Activated CD8-positive, alpha-beta memory T cell treated with anti-CD3 and anti-CD28 coated beads for 48 hours (primary cell): Measurements from ENCODE around the gene RNU5D-1.
"Not testable (repeated sequence)": the region's sequence is repeated elsewhere in the genome, so short reads cannot be mapped to it uniquely, and the experiment has no call there.

Experiments
- DNase-seq, 3 experiments: peaks; one replicate each; pipeline ENCODE4 v3.0.0-alpha.2; 2020; ENCODE audit warnings: low read depth in 2 of 3, low spot score in 2 of 3

Gene RNU5D-1

GRCh38 chr1:44701141-44701573, 29.8 kb downstream of the RNU5D-1 start:
- no peak for DNase-seq

GRCh38 chr1:44700573-44700972, 30.4 kb downstream of the RNU5D-1 start:
- no peak for DNase-seq

- not testable (repeated sequence) for DNase-seq
Observed at GRCh38 chr1:44699375-44699774, 31.6 kb downstream of the RNU5D-1 start.

- DNase-seq, result no peak
Observed at GRCh38 chr1:44698138-44698537, 32.8 kb downstream of the RNU5D-1 start.

GRCh38 chr1:44696789-44697345, 34.1 kb downstream of the RNU5D-1 start:
- DNase-seq, result no peak

DNA sequence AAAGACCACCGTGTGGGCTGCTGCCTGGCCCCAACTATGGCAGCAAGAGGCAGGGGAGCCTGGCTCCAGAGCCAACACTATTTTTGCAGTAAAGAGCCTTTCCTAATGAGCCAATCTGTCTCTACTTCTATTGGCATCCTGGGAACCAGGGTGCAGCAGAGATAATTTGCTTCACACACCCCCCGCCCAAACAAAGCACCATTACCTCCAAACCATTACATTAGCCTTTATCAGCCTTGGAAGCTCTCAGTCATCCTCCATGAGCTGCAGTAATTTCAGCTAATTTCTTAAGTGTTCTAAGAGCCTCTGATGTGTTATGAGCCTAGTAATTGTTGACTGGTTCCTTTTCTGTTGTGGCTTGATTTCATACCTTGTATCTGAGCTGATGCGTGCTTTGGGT, 34.9 kb downstream of the RNU5D-1 start:
- DNase-seq, result no peak

GRCh38 chr1:44695671-44696070, 35.3 kb downstream of the RNU5D-1 start:
- no peak for DNase-seq

GRCh38 chr1:44694863-44695478, 36.0 kb downstream of the RNU5D-1 start:
- DNase-seq, result no peak

DNA sequence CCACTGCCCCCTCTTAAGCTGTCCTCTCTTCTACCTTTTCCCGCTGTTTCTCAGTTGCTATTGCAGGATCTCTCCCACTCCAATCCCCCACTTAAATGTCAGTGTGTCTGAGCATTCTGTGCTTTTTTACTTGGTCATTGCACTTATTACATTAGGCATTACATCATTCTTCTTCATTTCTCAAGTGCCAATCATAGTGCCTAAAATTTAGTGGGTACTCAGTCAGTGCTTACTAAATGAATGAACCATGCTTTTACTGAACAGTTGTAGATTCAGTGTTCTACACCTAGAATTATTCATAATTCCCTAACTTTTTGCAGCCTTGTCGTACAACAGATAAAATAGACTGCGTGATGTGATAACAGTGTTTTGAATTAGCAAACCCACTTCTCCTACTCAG, 37.1 kb downstream of the RNU5D-1 start:
- DNase-seq, result no peak

- DNase-seq, result no peak
Observed at GRCh38 chr1:44693159-44693558, 37.8 kb downstream of the RNU5D-1 start.

DNA sequence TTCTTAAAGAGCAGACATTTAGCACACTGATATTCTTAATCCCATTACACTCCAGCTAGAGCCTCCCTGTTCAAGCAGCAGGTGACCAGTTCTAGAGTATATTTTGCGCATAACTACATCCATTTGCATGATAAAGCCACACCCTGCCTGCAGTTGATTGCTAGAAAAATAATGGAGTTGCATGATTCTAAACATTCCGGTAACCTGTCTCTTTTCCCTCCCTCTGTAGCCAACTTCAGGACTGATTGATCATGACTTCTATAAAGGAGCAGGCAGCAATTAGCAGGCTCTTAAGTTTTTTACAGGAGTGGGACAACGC, 41.6 kb downstream of the RNU5D-1 start:
- DNase-seq, result no peak

GRCh38 chr1:44688760-44689446, 42.1 kb downstream of the RNU5D-1 start:
- DNase-seq, result no peak

- no peak for DNase-seq
Observed at GRCh38 chr1:44685881-44686280, 45.1 kb downstream of the RNU5D-1 start.

DNA sequence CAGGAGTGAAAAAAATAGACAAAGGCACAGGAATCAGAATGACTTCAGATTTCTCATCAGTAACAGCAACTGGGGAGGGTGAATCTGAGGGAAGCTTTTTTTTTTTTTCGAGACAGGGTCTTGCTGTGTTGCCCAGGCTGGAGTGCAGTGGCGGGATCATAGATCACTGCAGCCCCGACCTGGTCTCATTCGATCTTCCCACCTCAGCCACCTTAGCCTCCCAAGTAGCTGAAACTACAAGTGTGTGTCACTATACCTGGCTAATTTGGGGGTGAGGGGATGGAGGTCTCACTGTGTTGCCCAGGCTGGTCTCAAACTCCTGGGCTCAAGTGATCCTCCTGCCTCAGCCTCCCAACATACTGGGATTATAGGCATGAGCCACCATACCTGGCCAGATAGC, 45.8 kb downstream of the RNU5D-1 start:
- no peak for DNase-seq

DNA sequence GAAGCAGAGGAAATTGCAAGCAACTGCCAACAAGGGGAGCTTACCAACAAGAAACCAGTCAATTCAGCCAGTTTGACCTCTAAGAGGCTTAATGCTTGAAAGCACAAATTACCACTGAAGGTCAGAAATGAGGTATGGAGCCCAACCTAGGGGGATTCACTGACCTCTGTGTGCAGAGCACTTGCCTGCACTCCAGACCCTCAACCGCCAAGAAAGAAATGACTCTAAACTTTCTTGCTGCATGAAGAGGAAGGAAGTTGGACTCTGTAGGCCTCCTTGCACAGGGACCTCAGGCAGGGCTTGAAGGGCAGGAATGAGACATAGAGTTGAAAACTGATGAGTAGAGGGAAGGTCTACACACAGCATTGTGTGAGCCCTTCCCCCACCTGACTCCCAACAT, 46.4 kb downstream of the RNU5D-1 start:
- no peak for DNase-seq

GRCh38 chr1:44682883-44683265, 48.1 kb downstream of the RNU5D-1 start:
- no peak for DNase-seq

DNA sequence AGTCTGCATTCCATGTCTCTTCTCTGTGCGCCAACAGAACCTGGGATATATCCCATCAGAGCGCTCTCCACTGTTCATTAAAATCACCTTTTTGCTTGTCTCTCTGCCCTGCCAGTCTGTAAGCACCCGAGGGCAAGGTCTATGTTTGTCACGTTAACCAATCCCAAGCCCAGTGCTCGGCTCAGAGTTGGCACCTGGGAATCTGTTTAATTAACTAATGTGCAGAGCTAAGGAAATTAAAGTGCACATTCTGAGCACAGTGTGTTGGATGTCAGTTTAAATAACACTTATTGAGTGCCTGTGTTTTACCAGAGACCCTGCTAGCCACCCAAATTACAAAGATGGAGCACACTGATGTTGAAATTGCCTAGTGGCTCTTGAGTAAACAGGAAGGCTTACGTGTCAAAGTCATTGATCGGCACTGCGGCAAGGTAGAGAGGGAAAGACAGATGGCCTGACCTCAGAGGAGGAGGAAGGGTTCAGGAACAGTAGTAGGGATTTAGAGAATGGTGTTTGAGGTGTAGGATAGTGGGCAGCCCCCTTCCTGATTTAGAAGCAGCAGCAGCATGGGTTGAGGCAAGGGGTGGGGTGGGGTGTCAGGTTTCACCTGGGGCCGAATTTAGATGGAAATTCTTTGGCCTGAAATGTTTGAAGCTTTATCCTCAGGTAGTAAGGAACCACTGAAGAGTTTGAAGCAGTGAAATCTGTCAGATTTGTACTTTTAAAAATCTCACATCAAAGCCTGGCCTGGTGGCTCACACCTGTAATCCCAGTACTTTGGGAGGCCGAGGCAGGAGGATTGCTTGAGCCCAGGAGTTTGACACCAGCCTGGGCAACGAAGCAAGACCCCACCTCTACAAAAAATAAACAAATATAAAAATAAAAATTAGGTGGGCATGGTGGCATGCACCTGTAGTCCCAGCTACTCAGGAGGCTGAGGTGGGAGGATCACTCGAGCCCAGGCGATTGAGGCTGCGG, 48.8 kb downstream of the RNU5D-1 start:
- no peak for DNase-seq
